ENCODE results near the gene DPYSL4.

Gene DPYSL4

DNA sequence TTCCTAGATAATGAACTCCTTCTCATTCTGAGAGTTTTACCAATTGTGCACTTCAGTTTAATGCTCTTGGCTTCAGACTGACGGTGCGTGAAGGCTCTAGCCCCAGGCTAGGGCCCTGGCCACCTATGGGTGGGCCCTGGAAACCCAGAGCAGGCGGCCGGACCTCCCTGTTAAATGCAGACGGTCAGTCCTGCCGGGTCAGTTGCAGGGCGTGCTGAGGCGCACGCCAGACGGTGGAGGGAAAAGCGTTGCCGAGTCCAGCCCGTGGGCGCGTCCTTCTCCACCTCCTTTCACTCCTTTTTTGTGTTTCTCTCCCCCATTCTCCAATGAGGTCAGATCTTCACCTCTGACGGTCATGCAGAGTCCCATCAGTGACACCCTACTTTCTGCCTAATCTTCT lies 2.3 kb downstream of the DPYSL4 start:
- H3K27me3 ChIP-seq (ENCODE audit: control insufficient read depth, insufficient read depth, low read length): peaks cover 23% of the 10 kb centered on the region; the same call in 1 of the 2 replicates
- no peak overlapping the region for H3K27ac ChIP-seq (ENCODE audit: low read length)
- peaks cover 5% of the 10 kb centered on the region; the same call in 1 of the 2 replicates for H3K36me3 ChIP-seq (ENCODE audit: control insufficient read depth, insufficient read depth, low read length)
- DNase-seq (ENCODE audit: low read depth, low spot score): no peak
- H3K4me1 ChIP-seq (ENCODE audit: control insufficient read depth, insufficient read depth, low read length): no peaks in the 10 kb centered on the region; the same call in 1 of the 2 replicates
- WGBS (ENCODE audit: insufficient coverage, insufficient read length): no CpG with 5 or more reads among the region's 16 CpGs
- no peaks in the 10 kb centered on the region for H3K9me3 ChIP-seq (ENCODE audit: control insufficient read depth, insufficient read depth, low read length)
- H3K4me3 ChIP-seq (ENCODE audit: low read length): no peak overlapping the region

DNA sequence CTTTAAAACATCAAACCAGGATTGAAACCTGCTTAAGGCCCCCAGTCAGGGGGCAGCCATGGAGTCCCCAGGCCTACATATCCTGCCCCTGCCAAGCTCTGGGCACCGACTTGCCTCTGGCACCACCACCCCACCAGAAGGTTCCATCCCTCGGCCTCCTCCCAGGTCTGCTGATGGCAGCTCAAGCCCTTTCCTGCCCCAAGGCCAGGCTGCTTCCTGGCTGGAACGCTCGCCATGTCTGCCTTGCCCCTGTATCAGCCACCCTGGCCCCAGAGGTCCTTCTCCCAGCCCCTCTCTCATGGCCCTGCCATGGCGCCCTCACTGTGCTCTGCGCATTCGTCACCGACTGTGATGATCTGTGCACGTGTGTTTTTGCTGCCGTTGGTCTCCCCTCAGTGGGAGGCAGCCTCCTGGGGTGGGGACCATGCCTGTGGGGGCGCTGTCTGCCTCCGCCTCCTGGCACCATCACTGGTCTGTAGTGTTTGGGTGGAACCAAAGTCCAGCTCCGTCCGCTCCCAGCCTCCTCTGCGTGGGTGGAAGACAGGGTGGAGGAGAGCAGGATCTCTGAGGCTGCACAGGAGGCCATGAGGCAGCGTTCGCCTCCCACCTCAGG lies 3.2 kb downstream of the DPYSL4 start:
- H3K4me1 ChIP-seq (ENCODE audit: control insufficient read depth, insufficient read depth, low read length): no peaks in the 10 kb centered on the region; the same call in 1 of the 2 replicates
- H3K4me3 ChIP-seq (ENCODE audit: low read length): no peak overlapping the region
- peaks cover 20% of the 10 kb centered on the region; the same call in 1 of the 2 replicates for H3K27me3 ChIP-seq (ENCODE audit: control insufficient read depth, insufficient read depth, low read length)
- H3K36me3 ChIP-seq (ENCODE audit: control insufficient read depth, insufficient read depth, low read length): peaks cover 5% of the 10 kb centered on the region; the same call in 1 of the 2 replicates
- H3K27ac ChIP-seq (ENCODE audit: low read length): no peak overlapping the region
- no peak for DNase-seq (ENCODE audit: low read depth, low spot score)
- H3K9me3 ChIP-seq (ENCODE audit: control insufficient read depth, insufficient read depth, low read length): no peaks in the 10 kb centered on the region
- WGBS (ENCODE audit: insufficient coverage, insufficient read length): no CpG with 5 or more reads among the region's 17 CpGs

- WGBS (ENCODE audit: insufficient coverage, insufficient read length): no CpG with 5 or more reads among the region's 28 CpGs
- H3K36me3 ChIP-seq (ENCODE audit: control insufficient read depth, insufficient read depth, low read length): peaks cover 5% of the 10 kb centered on the region; the same call in 1 of the 2 replicates
These were observed 5.6 kb downstream of the DPYSL4 start for GRCh38 chr10:132192076-132192975.

GRCh38 chr10:132192991-132193665 lies 6.4 kb downstream of the DPYSL4 start:
- no peak overlapping the region for H3K27ac ChIP-seq (ENCODE audit: low read length)
- H3K4me3 ChIP-seq (ENCODE audit: low read length): no peak overlapping the region
- H3K36me3 ChIP-seq (ENCODE audit: control insufficient read depth, insufficient read depth, low read length): peaks cover 5% of the 10 kb centered on the region; the same call in 1 of the 2 replicates
- DNase-seq (ENCODE audit: low read depth, low spot score): no peak
- H3K4me1 ChIP-seq (ENCODE audit: control insufficient read depth, insufficient read depth, low read length): no peaks in the 10 kb centered on the region; the same call in 1 of the 2 replicates
- H3K9me3 ChIP-seq (ENCODE audit: control insufficient read depth, insufficient read depth, low read length): no peaks in the 10 kb centered on the region
- peaks cover 6% of the 10 kb centered on the region; the same call in 1 of the 2 replicates for H3K27me3 ChIP-seq (ENCODE audit: control insufficient read depth, insufficient read depth, low read length)
- WGBS (ENCODE audit: insufficient coverage, insufficient read length): no CpG with 5 or more reads among the region's 18 CpGs

More at GRCh38 chr10:132192076-132192975, 5.6 kb downstream of the DPYSL4 start:
- no peak for DNase-seq (ENCODE audit: low read depth, low spot score)
- no peaks in the 10 kb centered on the region for H3K9me3 ChIP-seq (ENCODE audit: control insufficient read depth, insufficient read depth, low read length)
- no peaks in the 10 kb centered on the region; the same call in 1 of the 2 replicates for H3K4me1 ChIP-seq (ENCODE audit: control insufficient read depth, insufficient read depth, low read length)
- H3K27me3 ChIP-seq (ENCODE audit: control insufficient read depth, insufficient read depth, low read length): peaks cover 13% of the 10 kb centered on the region; the same call in 1 of the 2 replicates
- no peak overlapping the region for H3K4me3 ChIP-seq (ENCODE audit: low read length)
- H3K27ac ChIP-seq (ENCODE audit: low read length): no peak overlapping the region

- no CpG with 5 or more reads among the region's 21 CpGs for WGBS (ENCODE audit: insufficient coverage, insufficient read length)
- H3K27ac ChIP-seq (ENCODE audit: low read length): no peak overlapping the region
- H3K4me3 ChIP-seq (ENCODE audit: low read length): no peak overlapping the region
- H3K9me3 ChIP-seq (ENCODE audit: control insufficient read depth, insufficient read depth, low read length): no peaks in the 10 kb centered on the region
- H3K36me3 ChIP-seq (ENCODE audit: control insufficient read depth, insufficient read depth, low read length): peaks cover 5% of the 10 kb centered on the region; the same call in 1 of the 2 replicates
- H3K27me3 ChIP-seq (ENCODE audit: control insufficient read depth, insufficient read depth, low read length): no peaks in the 10 kb centered on the region
- no peaks in the 10 kb centered on the region; the same call in 1 of the 2 replicates for H3K4me1 ChIP-seq (ENCODE audit: control insufficient read depth, insufficient read depth, low read length)
- no peak for DNase-seq (ENCODE audit: low read depth, low spot score)
These were observed 7.3 kb downstream of the DPYSL4 start for GRCh38 chr10:132193907-132194552.

GRCh38 chr10:132194726-132195125 lies 8.0 kb downstream of the DPYSL4 start:
- H3K27ac ChIP-seq (ENCODE audit: low read length): no peak overlapping the region
- H3K4me1 ChIP-seq (ENCODE audit: control insufficient read depth, insufficient read depth, low read length): no peaks in the 10 kb centered on the region; the same call in 1 of the 2 replicates
- DNase-seq (ENCODE audit: low read depth, low spot score): no peak
- H3K36me3 ChIP-seq (ENCODE audit: control insufficient read depth, insufficient read depth, low read length): peaks cover 5% of the 10 kb centered on the region; the same call in 1 of the 2 replicates
- H3K9me3 ChIP-seq (ENCODE audit: control insufficient read depth, insufficient read depth, low read length): no peaks in the 10 kb centered on the region
- H3K27me3 ChIP-seq (ENCODE audit: control insufficient read depth, insufficient read depth, low read length): no peaks in the 10 kb centered on the region
- WGBS (ENCODE audit: insufficient coverage, insufficient read length): no CpG with 5 or more reads among the region's 15 CpGs
- no peak overlapping the region for H3K4me3 ChIP-seq (ENCODE audit: low read length)

- no peak for DNase-seq (ENCODE audit: low read depth, low spot score)
- H3K4me1 ChIP-seq (ENCODE audit: control insufficient read depth, insufficient read depth, low read length): no peaks in the 10 kb centered on the region
These were observed 8.8 kb downstream of the DPYSL4 start for GRCh38 chr10:132195366-132196075.

GRCh38 chr10:132196178-132197113 lies 9.7 kb downstream of the DPYSL4 start:
- Histone ChIP-seq H3K9me3 (ENCODE audit: control insufficient read depth, insufficient read depth, low read length) (no peaks in the 10 kb centered on the region), H3K27ac (ENCODE audit: low read length) (no peak overlapping the region), H3K27me3 (ENCODE audit: control insufficient read depth, insufficient read depth, low read length) (no peaks in the 10 kb centered on the region), H3K4me3 (ENCODE audit: low read length) (no peak overlapping the region), H3K36me3 (ENCODE audit: control insufficient read depth, insufficient read depth, low read length) (peaks cover 5% of the 10 kb centered on the region; the same call in 1 of the 2 replicates), H3K4me1 (ENCODE audit: control insufficient read depth, insufficient read depth, low read length) (no peaks in the 10 kb centered on the region)
- DNase-seq (ENCODE audit: low read depth, low spot score): no peak
- no CpG with 5 or more reads among the region's 30 CpGs for WGBS (ENCODE audit: insufficient coverage, insufficient read length)

More at GRCh38 chr10:132195366-132196075, 8.8 kb downstream of the DPYSL4 start:
- H3K36me3 ChIP-seq (ENCODE audit: control insufficient read depth, insufficient read depth, low read length): peaks cover 5% of the 10 kb centered on the region; the same call in 1 of the 2 replicates
- no peaks in the 10 kb centered on the region for H3K9me3 ChIP-seq (ENCODE audit: control insufficient read depth, insufficient read depth, low read length)
- no peak overlapping the region for H3K27ac ChIP-seq (ENCODE audit: low read length)
- no peaks in the 10 kb centered on the region for H3K27me3 ChIP-seq (ENCODE audit: control insufficient read depth, insufficient read depth, low read length)
- WGBS (ENCODE audit: insufficient coverage, insufficient read length): no CpG with 5 or more reads among the region's 13 CpGs
- H3K4me3 ChIP-seq (ENCODE audit: low read length): no peak overlapping the region

Measured in iPS DF 6.9 (cell line).